HG02763 (cell line): ENCODE results near the gene APOLD1.
"Not testable (repeated sequence)": the region's sequence is repeated elsewhere in the genome, so short reads cannot be mapped to it uniquely, and the experiment has no call there.

Experiments used
- ATAC-seq: cut with Tn5 transposase; IDR thresholded peaks from one replicate; pipeline ENCODE4 v1.9.1; 2021; ENCODE audit warnings: mild to moderate bottlenecking, moderate library complexity; ENCODE audit not compliant: unreplicated experiment

Gene APOLD1

DNA sequence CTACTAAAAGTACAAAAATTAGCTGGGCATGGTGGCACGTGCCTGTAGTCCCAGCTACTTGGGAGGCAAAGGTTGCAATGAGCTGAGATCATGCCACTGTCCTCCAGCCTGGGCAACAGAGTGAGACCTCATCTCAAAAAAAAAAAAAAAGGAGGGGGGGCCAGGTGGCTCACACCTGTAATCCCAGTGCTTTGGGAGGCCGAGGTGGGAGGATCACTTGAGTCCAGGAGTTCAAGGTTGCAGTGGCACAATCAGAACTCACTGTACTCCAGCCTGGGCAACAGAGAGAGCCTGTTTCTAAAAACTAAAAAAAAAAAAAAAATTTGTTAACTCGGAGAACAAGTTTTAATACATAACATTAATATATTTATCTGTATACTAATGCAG, 22.1 kb downstream of the APOLD1 start:
- not testable (repeated sequence) for ATAC-seq

DNA sequence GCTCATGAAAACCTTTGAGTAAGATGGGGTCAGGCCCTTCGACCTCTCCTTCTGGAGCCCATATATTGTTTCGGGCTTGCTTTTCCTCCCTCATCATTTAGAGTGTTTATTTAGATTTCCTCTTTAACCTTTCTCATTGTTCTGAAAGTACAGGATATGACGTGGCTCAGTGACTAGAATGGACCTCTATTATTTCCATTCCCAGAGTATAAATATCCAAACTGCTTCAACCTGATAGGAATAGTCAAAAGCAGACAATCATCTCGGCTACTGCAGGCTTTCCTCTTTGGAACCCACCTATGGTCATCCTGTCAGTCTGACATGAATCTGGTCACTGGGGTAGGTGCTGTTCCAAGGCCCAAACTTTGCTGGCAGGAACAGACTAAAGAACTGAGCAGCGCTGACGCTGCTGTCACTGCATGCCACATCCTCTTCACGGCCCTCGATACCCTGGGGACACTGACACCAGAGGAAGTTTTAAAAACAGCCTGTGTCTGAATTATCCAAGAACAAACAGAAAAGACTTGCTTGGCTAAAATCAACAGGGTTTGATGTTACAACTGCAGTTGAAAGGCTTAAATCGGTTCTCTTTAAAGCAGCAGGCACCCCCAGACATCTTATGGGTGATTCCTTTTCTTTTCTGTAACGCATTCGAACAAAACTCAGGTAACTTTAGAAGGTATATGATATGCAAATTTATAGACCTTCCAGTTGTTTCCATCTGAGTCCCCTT, 22.7 kb downstream of the APOLD1 start:
- peak; percentile 52 for ATAC-seq

DNA sequence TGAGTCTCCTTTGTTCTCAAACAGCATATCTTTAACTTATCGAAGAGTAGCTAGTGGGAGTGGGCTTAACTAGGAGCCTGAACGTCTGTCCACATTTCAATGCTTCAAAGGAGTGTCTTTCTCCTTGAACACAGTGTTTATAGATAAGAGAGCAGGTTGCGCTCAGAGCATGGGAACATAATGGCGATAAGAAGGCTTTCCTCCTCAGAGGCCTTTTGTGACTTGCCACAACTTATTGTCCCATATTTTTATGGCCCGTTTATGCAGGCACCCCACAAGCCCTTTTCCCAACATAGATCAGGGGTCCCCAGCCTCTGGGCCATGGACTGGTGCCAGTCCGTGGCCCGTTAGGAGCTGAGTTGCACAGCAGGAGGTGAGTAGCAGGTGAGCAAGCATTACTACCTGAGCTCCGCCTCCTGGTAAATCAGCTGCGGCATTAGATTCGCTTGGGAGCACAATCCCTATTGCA, 25.1 kb downstream of the APOLD1 start:
- ATAC-seq: no peak

DNA sequence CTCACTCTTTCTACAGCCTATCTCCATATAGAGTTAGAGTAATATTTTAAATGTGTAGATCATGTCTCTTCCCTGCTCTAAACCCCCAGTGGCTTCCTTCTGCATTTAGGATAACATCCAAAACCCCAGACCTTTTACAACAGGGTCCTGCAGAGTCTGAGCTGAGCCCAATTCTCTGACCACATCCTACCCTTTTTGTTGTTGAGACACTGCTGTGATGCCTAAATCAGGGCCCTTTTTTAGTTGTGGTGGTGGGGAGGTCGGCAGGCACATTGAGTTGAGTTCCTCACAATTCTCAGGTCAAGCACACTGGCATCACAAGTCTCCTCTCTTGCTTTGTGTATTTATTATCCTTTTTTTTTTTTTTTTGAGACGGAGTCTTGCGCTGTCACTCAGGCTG, 25.9 kb downstream of the APOLD1 start:
- no peak for ATAC-seq

DNA sequence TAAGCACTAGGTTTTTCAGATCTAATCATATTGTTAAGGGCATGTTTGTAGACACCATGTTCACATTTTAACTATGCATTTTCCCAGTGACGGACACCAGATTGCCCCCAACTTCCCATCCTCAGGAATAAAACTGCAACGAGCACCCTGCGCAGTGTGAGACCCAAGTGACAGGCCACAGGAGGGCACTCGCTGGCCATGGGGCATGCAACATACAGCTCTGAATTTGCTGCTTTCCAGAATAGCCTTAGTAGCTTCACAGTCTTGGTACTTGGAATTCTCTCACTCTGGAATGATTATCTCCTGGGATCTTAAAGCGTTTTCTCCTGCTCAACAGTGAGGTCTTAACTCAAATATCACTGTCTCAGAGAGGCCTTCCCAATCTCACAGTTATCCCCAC, 26.7 kb downstream of the APOLD1 start:
- no peak for ATAC-seq

DNA sequence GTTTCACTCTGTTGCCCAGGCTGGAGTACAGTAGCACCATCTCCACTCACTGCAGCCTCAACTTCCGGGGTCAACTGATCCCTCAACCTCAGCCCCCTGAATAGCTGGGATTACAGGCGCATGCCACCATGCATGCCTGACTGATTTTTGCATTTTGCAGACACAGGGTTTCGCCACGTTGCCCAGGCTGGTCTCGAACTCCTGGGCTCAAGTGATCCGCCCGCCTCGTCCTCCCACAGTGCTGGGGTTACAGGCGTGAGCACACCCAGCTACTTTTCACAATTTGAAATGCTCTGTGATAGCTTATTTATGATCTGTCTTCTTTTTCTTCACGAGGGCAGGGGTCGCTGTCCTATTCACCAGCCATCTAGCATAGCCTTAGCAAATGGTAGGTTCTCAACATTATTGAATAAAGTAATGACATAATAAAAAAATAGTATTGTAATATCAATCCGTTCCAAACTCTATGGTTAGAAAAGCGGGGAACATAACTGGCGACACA, 27.2 kb downstream of the APOLD1 start:
- ATAC-seq: no peak

DNA sequence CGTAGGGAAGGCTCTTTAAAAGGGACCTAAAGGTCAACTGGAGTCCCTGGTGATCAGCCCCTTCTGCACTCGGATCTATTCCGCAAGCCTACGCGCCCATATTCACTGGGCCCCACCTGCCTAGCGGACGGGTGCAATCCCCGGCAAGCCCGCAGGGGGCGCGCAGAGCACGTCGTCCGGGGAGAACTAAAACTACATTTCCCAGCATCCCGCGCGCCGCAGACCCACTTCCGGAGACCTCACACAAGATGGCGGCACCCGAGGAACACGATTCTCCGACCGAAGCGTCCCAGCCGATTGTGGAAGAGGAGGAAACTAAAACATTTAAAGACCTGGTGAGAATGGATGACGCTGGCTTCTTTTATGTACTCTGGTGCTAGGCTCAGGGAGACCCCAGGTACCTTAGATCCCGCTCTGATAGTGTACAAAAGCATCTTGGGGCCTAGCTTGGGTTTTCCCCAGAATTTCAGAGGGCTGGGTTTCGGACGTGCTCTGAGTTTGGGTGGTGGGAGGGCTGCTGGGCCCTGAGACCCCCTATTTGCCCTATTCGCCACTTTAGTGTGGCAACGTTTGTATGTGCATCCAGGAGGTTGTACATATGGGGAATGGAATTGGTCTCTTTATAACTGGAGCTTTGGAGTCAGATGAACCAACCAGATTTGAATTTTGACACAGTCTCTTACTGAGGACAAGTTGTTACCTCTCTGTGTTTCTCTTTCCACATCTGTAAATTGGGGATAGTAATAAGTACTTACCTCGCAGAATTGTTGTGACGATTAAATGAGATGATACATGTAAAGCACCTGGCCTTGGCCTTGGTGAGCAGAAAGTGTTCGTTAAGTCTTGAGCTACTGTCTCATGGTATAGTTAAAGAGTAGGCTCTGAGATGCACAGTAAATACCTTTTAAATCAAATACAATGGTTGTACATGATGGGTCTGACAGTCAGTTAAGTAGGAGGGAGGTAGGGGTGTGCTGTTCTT, 28.0 kb downstream of the APOLD1 start, which contains the start of gene DDX47:
TSS of gene DDX47 (plus strand) at position 227 of the 982 bp plus-strand sequence. CDS start at position 249, 22 bp downstream.
- ATAC-seq: peak; percentile 92

DNA sequence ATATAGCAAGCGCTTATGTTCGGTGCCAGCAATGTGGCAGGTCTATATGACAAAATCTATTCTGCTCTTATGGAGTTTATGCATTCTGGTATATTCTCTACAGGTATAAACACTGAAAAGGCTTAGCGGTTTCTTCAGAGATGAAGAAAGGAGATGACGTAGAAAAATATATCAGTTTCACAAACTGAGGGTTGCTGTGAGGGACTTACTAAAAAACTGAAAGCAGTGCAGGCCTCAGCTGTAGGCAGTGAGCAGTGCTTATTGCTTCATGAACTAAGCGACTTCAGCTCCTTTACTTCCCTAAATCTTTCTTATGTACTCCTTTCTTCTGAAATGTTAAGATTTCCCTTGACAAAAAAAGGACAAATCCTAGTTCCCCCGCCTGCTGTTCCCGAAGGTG, 32.2 kb downstream of the APOLD1 start:
- no peak for ATAC-seq

DNA sequence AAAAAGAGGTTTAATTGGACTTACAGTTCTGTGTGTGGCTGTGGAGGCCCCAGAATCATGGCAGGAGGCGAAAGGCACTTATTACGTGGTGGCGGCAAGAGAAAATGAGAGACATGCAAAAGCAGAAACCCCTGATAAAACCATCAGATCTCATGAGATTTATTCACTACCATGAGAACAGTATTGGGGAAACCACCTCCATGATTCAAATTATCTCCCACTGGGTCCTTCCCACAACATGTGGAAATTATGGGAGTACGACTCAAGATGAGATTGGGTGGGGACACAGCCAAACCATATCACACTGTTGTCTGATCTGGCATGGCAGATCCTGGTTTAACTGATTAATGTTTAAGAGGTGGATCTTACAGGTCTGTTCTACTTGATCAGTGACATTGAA, 33.2 kb downstream of the APOLD1 start:
- no peak for ATAC-seq

- no peak for ATAC-seq
Observed at GRCh38 chr12:12819221-12819620, 33.8 kb downstream of the APOLD1 start.

GRCh38 chr12:12819752-12820311, 34.4 kb downstream of the APOLD1 start:
- no peak for ATAC-seq

- not testable (repeated sequence) for ATAC-seq
Observed at GRCh38 chr12:12820376-12820775, 34.9 kb downstream of the APOLD1 start.

- peak; percentile 63 for ATAC-seq
Observed at GRCh38 chr12:12821975-12822374, 36.5 kb downstream of the APOLD1 start.

GRCh38 chr12:12822886-12823285, 37.4 kb downstream of the APOLD1 start:
- no peak for ATAC-seq

DNA sequence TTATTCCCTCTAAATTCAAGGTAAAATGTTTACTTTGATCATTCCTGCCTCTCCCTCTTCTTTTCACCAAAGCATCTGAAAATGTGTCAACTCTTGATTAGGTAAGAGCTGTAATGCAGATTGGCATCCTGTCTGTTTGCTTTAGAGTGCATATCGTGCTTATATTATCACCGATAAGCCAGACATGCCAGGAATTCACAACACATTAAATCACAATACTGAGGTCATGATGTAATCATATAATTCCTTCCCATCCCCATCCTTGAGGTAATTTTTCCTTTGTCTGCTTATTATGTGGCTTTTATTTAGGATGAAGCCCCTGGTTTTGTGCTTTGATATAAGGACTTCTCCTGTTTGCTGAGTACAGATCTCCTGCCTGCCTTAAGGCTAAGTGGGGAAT, 37.8 kb downstream of the APOLD1 start:
- ATAC-seq: no peak

DNA sequence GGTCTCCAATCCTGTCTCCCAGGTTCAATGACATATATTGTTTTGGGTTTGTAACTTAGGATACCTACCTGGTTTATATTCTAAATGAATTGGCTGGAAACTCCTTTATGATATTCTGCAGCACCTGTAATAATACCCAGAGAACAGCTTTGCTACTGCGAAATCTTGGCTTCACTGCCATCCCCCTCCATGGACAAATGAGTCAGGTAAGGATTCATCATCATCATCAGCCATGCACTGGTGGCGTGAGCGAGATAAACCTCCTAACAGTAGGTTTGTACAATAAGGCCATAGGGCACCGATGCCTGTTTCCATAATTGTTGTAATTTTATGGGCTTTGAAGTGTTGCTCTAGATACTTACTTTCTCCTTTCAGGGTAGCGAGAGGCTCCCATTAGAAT, 38.4 kb downstream of the APOLD1 start:
- no peak for ATAC-seq

DNA sequence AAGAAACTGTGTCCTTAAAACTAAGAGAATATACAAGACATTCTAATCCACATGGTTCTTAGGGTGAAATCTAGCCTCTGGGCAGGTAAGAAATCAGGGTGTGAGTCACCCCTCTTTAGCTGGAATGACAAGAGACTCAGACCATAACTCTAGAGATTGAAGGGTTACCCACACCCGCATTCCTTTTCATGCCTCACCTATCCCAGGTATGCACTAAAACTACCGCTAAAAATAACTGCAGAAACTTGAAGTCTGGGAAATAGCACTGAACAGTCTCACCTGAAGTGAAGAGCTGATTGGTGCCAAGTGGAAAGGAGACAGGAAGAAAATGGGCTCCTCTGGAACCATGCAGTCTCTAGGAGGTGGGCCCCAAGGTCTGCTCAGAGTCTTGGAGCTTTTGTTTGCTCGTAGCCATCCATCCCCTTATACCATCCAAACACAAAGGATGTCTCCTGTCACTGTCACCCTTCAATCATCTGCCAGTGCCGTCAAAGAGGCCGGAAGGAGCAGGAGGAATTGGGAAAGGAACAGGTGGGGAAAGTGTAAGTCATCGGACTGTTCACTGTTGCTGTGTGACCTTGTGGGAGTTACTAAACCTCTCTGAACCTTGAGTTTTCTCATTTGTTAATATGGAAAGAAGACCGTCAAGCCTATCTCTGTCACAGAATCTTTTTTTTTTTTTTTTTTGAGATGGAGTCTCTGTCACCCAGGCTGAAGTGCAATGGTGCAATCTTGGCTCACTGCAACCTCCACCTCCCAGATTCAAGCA, 50.1 kb downstream of the APOLD1 start:
- ATAC-seq: no peak

- no peak for ATAC-seq
Observed at GRCh38 chr12:12836571-12836970, 51.1 kb downstream of the APOLD1 start.

GRCh38 chr12:12837025-12837812, 51.8 kb downstream of the APOLD1 start:
- ATAC-seq: no peak

- no peak for ATAC-seq
Observed at GRCh38 chr12:12837813-12838153, 52.3 kb downstream of the APOLD1 start.
